HepG2 (cell line): Measurements from ENCODE around the gene SLC38A8. TPM values are rescaled to one million over a fixed set of nuclear protein-coding genes. Genes with fewer than 3 reads are reported as not detected.

ENCODE experiments used
- ELF3 ChIP-seq: IDR thresholded peaks from 2 replicates; pipeline ENCODE4 v1.6.1; 2016; ENCODE audit warnings: missing genetic modification reagents, missing compliant biosample characterization
- GATAD2A ChIP-seq: IDR thresholded peaks from 2 replicates; pipeline ENCODE4 v1.6.1; 2016
- HHEX ChIP-seq: IDR thresholded peaks from 2 replicates; pipeline ENCODE4 v1.6.1; 2016; ENCODE audit warnings: control low read depth
- NFIC ChIP-seq: IDR thresholded peaks from 2 replicates; pipeline ENCODE4 v1.6.1; 2012; ENCODE audit warnings: mild to moderate bottlenecking, low read length, inconsistent platforms
- RARA ChIP-seq: IDR thresholded peaks from 2 replicates; pipeline ENCODE4 v1.6.1; 2016; ENCODE audit warnings: missing genetic modification reagents, missing compliant biosample characterization
- RFXAP ChIP-seq: sonication (generic); formaldehyde crosslinking; IDR thresholded peaks from 2 replicates; pipeline ENCODE4 v1.4.0; 2020; ENCODE audit warnings: missing genetic modification reagents, borderline replicate concordance
- SMC3 ChIP-seq: IDR thresholded peaks from 2 replicates; pipeline ENCODE4 v1.6.1; 2011; ENCODE audit warnings: low read length, improper control_type of control experiment
- SOX13 ChIP-seq, 3 experiments: fragments of 450-650 bp in 1 of 3; sonication (generic) in 1 of 3; formaldehyde crosslinking in 1 of 3; IDR thresholded peaks in 2 of 3; conservative IDR thresholded peaks in 1 of 3; 2 replicates each; pipeline versions ENCODE4 v1.5.0 to v1.6.1; 2016 to 2020; ENCODE audit warnings: antibody characterized with exemption in 1 of 3, mild to moderate bottlenecking in 1 of 3, missing compliant biosample characterization in 1 of 3, missing genetic modification reagents in 1 of 3, moderate library complexity in 1 of 3
- SOX5 ChIP-seq: IDR thresholded peaks from 2 replicates; pipeline ENCODE4 v1.6.1; 2016; ENCODE audit warnings: borderline replicate concordance
- XRCC5 ChIP-seq: fragments of 200-400 bp; formaldehyde crosslinking; optimal IDR thresholded peaks from 2 replicates; pipeline ENCODE3; 2017; ENCODE audit warnings: mild to moderate bottlenecking, low read length
- ZMYM4 ChIP-seq: sonication (generic); formaldehyde crosslinking; IDR thresholded peaks from 2 replicates; pipeline ENCODE4 v1.8.1; 2023; ENCODE audit warnings: mild to moderate bottlenecking, missing genetic modification reagents
- ZNF292 ChIP-seq: sonication (generic); formaldehyde crosslinking; IDR thresholded peaks from 2 replicates; pipeline ENCODE4 v1.8.1; 2022; ENCODE audit warnings: mild to moderate bottlenecking, low read depth, missing genetic modification reagents, borderline replicate concordance
- ZNF331 ChIP-seq: sonication (generic); formaldehyde crosslinking; IDR thresholded peaks from 2 replicates; pipeline ENCODE4 v1.4.0; 2020; ENCODE audit warnings: missing genetic modification reagents
- ZNF431 ChIP-seq: sonication (generic); formaldehyde crosslinking; IDR thresholded peaks from 2 replicates; pipeline ENCODE4 v1.9.0; 2022; ENCODE audit warnings: missing genetic modification reagents, low read depth, mild to moderate bottlenecking, borderline replicate concordance
- ZNF713 ChIP-seq: sonication (generic); formaldehyde crosslinking; IDR thresholded peaks from 2 replicates; pipeline ENCODE4 v1.4.0; 2020; ENCODE audit warnings: mild to moderate bottlenecking, missing genetic modification reagents
- ZNF772 ChIP-seq: sonication (generic); formaldehyde crosslinking; IDR thresholded peaks from 2 replicates; pipeline ENCODE4 v1.5.0; 2020; ENCODE audit warnings: mild to moderate bottlenecking, missing genetic modification reagents
- polyA plus RNA-seq, 8 experiments: library from polyadenylated mRNA; depleted of rRNA in 3 of 8; stranded (reverse) in 7 of 8; unstranded in 1 of 8; fragments of >200 nt; fragmentation: Illumina TruSeq in 4 of 8; extraction: Trizol in 4 of 8; gene quantifications; 2 replicates each; pipeline versions ENCODE4 v1.2.1 to v1.2.3, GENCODE V29; 2011 to 2016; ENCODE audit warnings: low read depth in 4 of 8, missing spikeins in 1 of 8, mixed read lengths in 1 of 8; ENCODE audit not compliant: insufficient read depth in 1 of 8
- total RNA-seq, 5 experiments: library from RNA; depleted of rRNA; stranded (reverse); fragments of >200 nt; fragmentation: Illumina TruSeq; extraction: Trizol; gene quantifications; 2 replicates each; pipeline ENCODE4 v1.2.3, GENCODE V29; 2016; ENCODE audit warnings: low read depth in 1 of 5
- TF ChIP-seq, protein P1 (sequence below): IDR thresholded peaks from 2 replicates; pipeline ENCODE4 v1.4.0; 2020; ENCODE audit warnings: mild to moderate bottlenecking, missing genetic modification reagents

SLC38A8 gene
- total and polyA plus RNA-seq, 2 of the 13 experiments (the other 11 are each of a cell fraction or from before 2014, with no cell fraction given) = 0.24 to 0.37 TPM

DNA sequence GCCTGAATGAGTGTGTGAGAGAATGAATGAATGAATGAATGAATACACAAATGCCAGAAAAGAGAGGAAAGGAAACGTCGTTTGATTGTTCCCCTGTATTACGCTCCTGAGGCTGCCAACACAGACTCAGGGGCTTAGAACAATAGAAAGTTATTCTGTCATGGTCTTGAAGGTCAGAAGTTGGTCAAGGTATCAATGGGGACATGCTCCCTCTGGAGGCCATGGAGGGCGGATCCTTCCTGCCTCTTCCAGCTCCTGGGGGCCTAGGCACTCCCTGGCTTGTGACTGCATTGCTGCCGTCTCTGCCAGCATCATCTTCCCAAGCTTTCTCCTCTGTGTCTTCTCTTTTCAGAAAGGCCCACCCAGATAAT lies 1.5 kb upstream of the SLC38A8 start (continued):
- TF ChIP-seq, protein P1, sequence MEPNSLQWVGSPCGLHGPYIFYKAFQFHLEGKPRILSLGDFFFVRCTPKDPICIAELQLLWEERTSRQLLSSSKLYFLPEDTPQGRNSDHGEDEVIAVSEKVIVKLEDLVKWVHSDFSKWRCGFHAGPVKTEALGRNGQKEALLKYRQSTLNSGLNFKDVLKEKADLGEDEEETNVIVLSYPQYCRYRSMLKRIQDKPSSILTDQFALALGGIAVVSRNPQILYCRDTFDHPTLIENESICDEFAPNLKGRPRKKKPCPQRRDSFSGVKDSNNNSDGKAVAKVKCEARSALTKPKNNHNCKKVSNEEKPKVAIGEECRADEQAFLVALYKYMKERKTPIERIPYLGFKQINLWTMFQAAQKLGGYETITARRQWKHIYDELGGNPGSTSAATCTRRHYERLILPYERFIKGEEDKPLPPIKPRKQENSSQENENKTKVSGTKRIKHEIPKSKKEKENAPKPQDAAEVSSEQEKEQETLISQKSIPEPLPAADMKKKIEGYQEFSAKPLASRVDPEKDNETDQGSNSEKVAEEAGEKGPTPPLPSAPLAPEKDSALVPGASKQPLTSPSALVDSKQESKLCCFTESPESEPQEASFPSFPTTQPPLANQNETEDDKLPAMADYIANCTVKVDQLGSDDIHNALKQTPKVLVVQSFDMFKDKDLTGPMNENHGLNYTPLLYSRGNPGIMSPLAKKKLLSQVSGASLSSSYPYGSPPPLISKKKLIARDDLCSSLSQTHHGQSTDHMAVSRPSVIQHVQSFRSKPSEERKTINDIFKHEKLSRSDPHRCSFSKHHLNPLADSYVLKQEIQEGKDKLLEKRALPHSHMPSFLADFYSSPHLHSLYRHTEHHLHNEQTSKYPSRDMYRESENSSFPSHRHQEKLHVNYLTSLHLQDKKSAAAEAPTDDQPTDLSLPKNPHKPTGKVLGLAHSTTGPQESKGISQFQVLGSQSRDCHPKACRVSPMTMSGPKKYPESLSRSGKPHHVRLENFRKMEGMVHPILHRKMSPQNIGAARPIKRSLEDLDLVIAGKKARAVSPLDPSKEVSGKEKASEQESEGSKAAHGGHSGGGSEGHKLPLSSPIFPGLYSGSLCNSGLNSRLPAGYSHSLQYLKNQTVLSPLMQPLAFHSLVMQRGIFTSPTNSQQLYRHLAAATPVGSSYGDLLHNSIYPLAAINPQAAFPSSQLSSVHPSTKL (CRISPR knock-in tag) = 0 out of 2 replicates have a peak, but pooled peaks have one; percentile 17
- TF ChIP-seq RARA (CRISPR knock-in tag) (peak; percentile 41; the same call in 1 of the 2 replicates), GATAD2A (CRISPR knock-in tag) (0 out of 2 replicates have a peak, but pooled peaks have one; percentile 16), ZNF292 (CRISPR knock-in tag) (peak; percentile 17; the same call in 1 of the 2 replicates), SOX5 (CRISPR knock-in tag) (peak; percentile 71), HHEX (CRISPR knock-in tag) (peak; percentile 13; the same call in 1 of the 2 replicates), ZNF772 (CRISPR knock-in tag) (no peak), ZNF431 (CRISPR knock-in tag) (no peak), ZNF713 (CRISPR knock-in tag) (0 out of 2 replicates have a peak, but pooled peaks have one; percentile 14), ZNF331 (CRISPR knock-in tag) (0 out of 2 replicates have a peak, but pooled peaks have one; percentile 30), XRCC5 (peak; percentile 58), SMC3 (peak; percentile 64), RFXAP (CRISPR knock-in tag) (0 out of 2 replicates have a peak, but pooled peaks have one; percentile 3), ZMYM4 (CRISPR knock-in tag) (no peak), NFIC (no peak), ELF3 (0 out of 2 replicates have a peak, but pooled peaks have one; percentile 16), SOX13 (IDR thresholded peaks at IDR 0.05) (no peak), SOX13 (CRISPR knock-in tag; conservative IDR thresholded peaks at IDR 0.05 in 1 of 2, IDR thresholded peaks at IDR 0.05 in 1 of 2) (peak in 1 of 2 experiments; percentile 70; a peak in 2 of 4 replicates)
